GM23248 (cell line): ENCODE data around the gene THOC7.

Experiments
- EZH2 ChIP-seq: fragments of 200-600 bp; sonication (generic); IDR thresholded peaks from 2 replicates; pipeline ENCODE4 v1.6.1; 2018; ENCODE audit warnings: antibody characterized with exemption, mild to moderate bottlenecking; ENCODE audit not compliant: insufficient read depth, poor library complexity, severe bottlenecking
- EZH2phosphoT487 ChIP-seq: fragments of 200-600 bp; sonication (generic); IDR thresholded peaks from 2 replicates; pipeline ENCODE4 v1.6.1; 2018; ENCODE audit warnings: antibody characterized with exemption, moderate library complexity, mild to moderate bottlenecking, low read depth; ENCODE audit not compliant: insufficient read depth

DNA sequence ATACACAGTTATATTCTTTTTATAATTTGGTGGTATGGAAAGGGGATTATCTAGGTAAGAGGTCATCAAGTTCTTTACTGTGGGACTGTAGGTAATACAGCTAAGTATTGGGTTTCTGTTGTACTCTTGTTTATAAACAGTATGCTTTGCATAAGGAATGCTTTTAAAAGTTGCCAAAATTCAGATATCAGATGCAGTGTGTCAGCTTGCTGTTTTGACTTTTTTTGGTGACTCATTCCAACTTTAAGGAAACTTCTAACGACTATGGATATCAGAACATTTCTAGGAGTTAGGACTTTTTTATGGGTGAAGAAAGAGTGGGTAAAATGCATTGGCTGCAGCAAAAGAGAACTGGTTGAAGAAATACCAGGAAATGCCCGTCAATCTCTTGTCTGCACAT lies 45.8 kb upstream of the THOC7 start:
- TF ChIP-seq EZH2phosphoT487: no peak
- no peak for TF ChIP-seq EZH2
